Measurements from ENCODE around the gene FTH1.

DNA sequence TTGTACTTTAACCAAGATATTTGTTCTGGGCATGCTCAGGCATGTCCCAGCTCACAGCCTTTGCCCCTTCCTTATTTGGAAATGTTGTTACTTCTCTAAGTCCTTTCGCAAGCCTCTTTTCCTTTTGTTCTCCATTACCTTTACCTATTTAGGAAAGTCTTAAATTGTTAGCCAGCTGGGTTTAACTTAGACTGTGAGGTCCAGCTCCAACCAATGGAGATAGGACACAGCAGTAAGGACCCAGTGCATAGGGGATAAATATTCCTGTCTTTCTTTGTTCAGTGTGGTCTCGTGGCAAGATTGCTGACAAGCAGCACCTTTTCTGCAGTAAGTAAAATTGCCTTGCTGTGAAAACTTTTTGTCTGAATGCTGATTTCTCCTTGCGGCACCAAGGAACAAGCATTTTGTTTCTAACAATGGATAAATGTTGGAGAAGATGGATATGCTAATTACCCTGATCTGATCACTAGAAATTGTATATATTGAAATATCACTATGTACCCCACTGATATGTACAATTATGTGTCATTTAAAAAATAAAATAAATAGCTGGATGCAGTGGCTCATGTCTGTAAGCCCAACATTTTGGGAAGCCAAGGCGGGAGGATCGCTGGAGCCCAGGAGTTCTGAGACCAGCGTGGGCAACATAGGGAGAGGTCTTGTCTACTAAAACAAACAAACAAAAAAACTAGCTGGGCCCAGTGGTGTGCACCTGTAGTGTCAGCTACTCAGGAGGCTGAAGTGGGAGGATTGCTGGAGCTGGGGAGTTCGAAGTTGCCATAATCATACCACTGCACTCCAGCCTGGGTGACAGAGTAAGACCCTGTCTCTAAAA, 31.9 kb upstream of the FTH1 start:
- TF ChIP-seq, protein P1, sequence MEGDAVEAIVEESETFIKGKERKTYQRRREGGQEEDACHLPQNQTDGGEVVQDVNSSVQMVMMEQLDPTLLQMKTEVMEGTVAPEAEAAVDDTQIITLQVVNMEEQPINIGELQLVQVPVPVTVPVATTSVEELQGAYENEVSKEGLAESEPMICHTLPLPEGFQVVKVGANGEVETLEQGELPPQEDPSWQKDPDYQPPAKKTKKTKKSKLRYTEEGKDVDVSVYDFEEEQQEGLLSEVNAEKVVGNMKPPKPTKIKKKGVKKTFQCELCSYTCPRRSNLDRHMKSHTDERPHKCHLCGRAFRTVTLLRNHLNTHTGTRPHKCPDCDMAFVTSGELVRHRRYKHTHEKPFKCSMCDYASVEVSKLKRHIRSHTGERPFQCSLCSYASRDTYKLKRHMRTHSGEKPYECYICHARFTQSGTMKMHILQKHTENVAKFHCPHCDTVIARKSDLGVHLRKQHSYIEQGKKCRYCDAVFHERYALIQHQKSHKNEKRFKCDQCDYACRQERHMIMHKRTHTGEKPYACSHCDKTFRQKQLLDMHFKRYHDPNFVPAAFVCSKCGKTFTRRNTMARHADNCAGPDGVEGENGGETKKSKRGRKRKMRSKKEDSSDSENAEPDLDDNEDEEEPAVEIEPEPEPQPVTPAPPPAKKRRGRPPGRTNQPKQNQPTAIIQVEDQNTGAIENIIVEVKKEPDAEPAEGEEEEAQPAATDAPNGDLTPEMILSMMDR (IDR thresholded peaks at IDR 0.05), result no peak
- no peak for TF ChIP-seq POLR2A (IDR thresholded peaks at IDR 0.05)

All from Peyer's patch (tissue), 4 donors.